SK-N-SH treated with all-trans-retinoic acid at 6 μM for 48 hours (cell line): ENCODE results near the gene CFAP73.

ENCODE experiments used
- ATAC-seq: fragments of 200-7000 bp; cut with Tn5 transposase; 3 replicates; pipeline ENCODE4 v1.9.1; 2020; ENCODE audit warnings: mild to moderate bottlenecking, moderate library complexity
- ARNTL ChIP-seq: fragments of 450-650 bp; formaldehyde crosslinking; IDR thresholded peaks from 2 replicates; pipeline ENCODE4 v1.5.0; 2020; ENCODE audit warnings: low read depth, mild to moderate bottlenecking, moderate library complexity, borderline replicate concordance
- BACH2 ChIP-seq: fragments of 250-450 bp; sonication (Bioruptor Pico); IDR thresholded peaks from 2 replicates; pipeline ENCODE4 v1.9.0; 2021; ENCODE audit warnings: mild to moderate bottlenecking, borderline replicate concordance
- CSDC2 ChIP-seq: fragments of 250-450 bp; sonication (Bioruptor Pico); IDR thresholded peaks from 2 replicates; pipeline ENCODE4 v1.5.0; 2020; ENCODE audit warnings: mild to moderate bottlenecking, moderate library complexity
- CSRNP3 ChIP-seq: fragments of 250-450 bp; sonication (Bioruptor Pico); IDR thresholded peaks from 2 replicates; pipeline ENCODE4 v1.5.1; 2021; ENCODE audit warnings: mild to moderate bottlenecking, moderate library complexity
- ESRRG ChIP-seq: fragments of 250-450 bp; sonication (Bioruptor Pico); IDR thresholded peaks from 2 replicates; pipeline ENCODE4 v1.6.1; 2021; ENCODE audit warnings: mild to moderate bottlenecking
- GLIS3 ChIP-seq: fragments of 250-450 bp; sonication (Bioruptor Pico); IDR thresholded peaks from 2 replicates; pipeline ENCODE4 v1.5.0; 2020; ENCODE audit warnings: mild to moderate bottlenecking, moderate library complexity
- ISL1 ChIP-seq: fragments of 250-450 bp; sonication (Bioruptor Pico); IDR thresholded peaks from 2 replicates; pipeline ENCODE4 v2.1.2; 2022; ENCODE audit warnings: mild to moderate bottlenecking, moderate library complexity
- OSR1 ChIP-seq: fragments of 250-450 bp; sonication (Bioruptor Pico); IDR thresholded peaks from 2 replicates; pipeline ENCODE4 v1.8.0; 2022; ENCODE audit warnings: moderate library complexity, mild to moderate bottlenecking, inconsistent platforms
- PATZ1 ChIP-seq: fragments of 250-450 bp; sonication (Bioruptor Pico); IDR thresholded peaks from 2 replicates; pipeline ENCODE4 v1.8.0; 2020; ENCODE audit warnings: mild to moderate bottlenecking, moderate library complexity, borderline replicate concordance
- POU6F1 ChIP-seq: fragments of 250-450 bp; sonication (Bioruptor Pico); IDR thresholded peaks from 2 replicates; pipeline ENCODE4 v1.8.0; 2021; ENCODE audit warnings: low read depth, mild to moderate bottlenecking, moderate library complexity, borderline replicate concordance
- PPARA ChIP-seq: fragments of 250-450 bp; sonication (Bioruptor Pico); IDR thresholded peaks from 2 replicates; pipeline ENCODE4 v1.5.0; 2020; ENCODE audit warnings: mild to moderate bottlenecking, borderline replicate concordance
- RARB ChIP-seq: fragments of 250-450 bp; sonication (Bioruptor Pico); IDR thresholded peaks from 2 replicates; pipeline ENCODE4 v1.8.0; 2021; ENCODE audit warnings: mild to moderate bottlenecking, moderate library complexity
- SNAI2 ChIP-seq: fragments of 250-450 bp; sonication (Bioruptor Pico); IDR thresholded peaks from 2 replicates; pipeline ENCODE4 v1.5.0; 2020; ENCODE audit warnings: mild to moderate bottlenecking, moderate library complexity
- TCF4 ChIP-seq: fragments of 250-450 bp; sonication (Bioruptor Pico); IDR thresholded peaks from 2 replicates; pipeline ENCODE4 v1.8.0; 2021; ENCODE audit warnings: mild to moderate bottlenecking, moderate library complexity, borderline replicate concordance
- TOX ChIP-seq: fragments of 250-450 bp; sonication (Bioruptor Pico); IDR thresholded peaks from 2 replicates; pipeline ENCODE4 v1.8.0; 2021; ENCODE audit warnings: mild to moderate bottlenecking, moderate library complexity, borderline replicate concordance
- TSHZ2 ChIP-seq: fragments of 250-450 bp; sonication (Bioruptor Pico); IDR thresholded peaks from 2 replicates; pipeline ENCODE4 v1.5.0; 2020; ENCODE audit warnings: mild to moderate bottlenecking, moderate library complexity
- ZC3H10 ChIP-seq: fragments of 250-450 bp; sonication (Bioruptor Pico); IDR thresholded peaks from 2 replicates; pipeline ENCODE4 v1.5.1; 2021; ENCODE audit warnings: mild to moderate bottlenecking, moderate library complexity
- ZFP3 ChIP-seq: fragments of 250-450 bp; sonication (Bioruptor Pico); IDR thresholded peaks from 2 replicates; pipeline ENCODE4 v1.5.0; 2020; ENCODE audit warnings: mild to moderate bottlenecking, moderate library complexity
- ZNF565 ChIP-seq: fragments of 450-650 bp; formaldehyde crosslinking; conservative IDR thresholded peaks from 2 replicates; pipeline ENCODE4 v1.5.0; 2020; ENCODE audit warnings: low read depth, mild to moderate bottlenecking, moderate library complexity
- ZNF70 ChIP-seq: fragments of 450-650 bp; formaldehyde crosslinking; IDR thresholded peaks from 2 replicates; pipeline ENCODE4 v1.5.0; 2020; ENCODE audit warnings: mild to moderate bottlenecking, moderate library complexity
- ZNF8 ChIP-seq: fragments of 450-650 bp; formaldehyde crosslinking; IDR thresholded peaks from 2 replicates; pipeline ENCODE4 v1.5.0; 2020; ENCODE audit warnings: mild to moderate bottlenecking, moderate library complexity

The CFAP73 gene

GRCh38 chr12:113173081-113173698 is 23.7 kb downstream of the CFAP73 start:
- no peak for ATAC-seq
- TF ChIP-seq CSDC2 (CRISPR knock-in tag), result no peak
- TF ChIP-seq ISL1 (CRISPR knock-in tag), result no peak
- TF ChIP-seq PATZ1, result no peak
- TF ChIP-seq ESRRG (CRISPR knock-in tag), result no peak
- TF ChIP-seq ARNTL (CRISPR knock-in tag), result no peak
- no peak for TF ChIP-seq CSRNP3
- TF ChIP-seq PPARA (CRISPR knock-in tag), result no peak
- no peak for TF ChIP-seq GLIS3 (CRISPR knock-in tag)
- no peak for TF ChIP-seq BACH2 (CRISPR knock-in tag)

- TF ChIP-seq GLIS3 (CRISPR knock-in tag), result no peak
- TF ChIP-seq TCF4 (CRISPR knock-in tag), result no peak
- no peak for TF ChIP-seq SNAI2
- TF ChIP-seq POU6F1 (CRISPR knock-in tag), result no peak
- TF ChIP-seq ESRRG (CRISPR knock-in tag), result no peak
- no peak for TF ChIP-seq ZNF8 (CRISPR knock-in tag)
- TF ChIP-seq TOX, result no peak
- TF ChIP-seq CSDC2 (CRISPR knock-in tag), result no peak
- no peak for TF ChIP-seq ISL1 (CRISPR knock-in tag)
- TF ChIP-seq CSRNP3, result no peak
- no peak for TF ChIP-seq ZFP3 (CRISPR knock-in tag)
- TF ChIP-seq OSR1, result no peak
- no peak for TF ChIP-seq ARNTL (CRISPR knock-in tag)
- TF ChIP-seq TSHZ2 (CRISPR knock-in tag), result no peak
- TF ChIP-seq BACH2 (CRISPR knock-in tag), result no peak
- TF ChIP-seq RARB (CRISPR knock-in tag), result no peak
- TF ChIP-seq ZC3H10 (CRISPR knock-in tag), result no peak
- no peak for TF ChIP-seq PPARA (CRISPR knock-in tag)
- no peak for TF ChIP-seq ZNF70
- TF ChIP-seq ZNF565, result no peak
- peak; percentile 97 for ATAC-seq
These were observed 25.2 kb downstream of the CFAP73 start for GRCh38 chr12:113174461-113175384.
